HG02884 (cell line): ENCODE measurements around the gene GATD1.

Experiments used
- ATAC-seq: cut with Tn5 transposase; IDR thresholded peaks from one replicate; pipeline ENCODE4 v1.9.1; 2021; ENCODE audit warnings: mild to moderate bottlenecking, moderate library complexity; ENCODE audit not compliant: unreplicated experiment

The GATD1 gene

DNA sequence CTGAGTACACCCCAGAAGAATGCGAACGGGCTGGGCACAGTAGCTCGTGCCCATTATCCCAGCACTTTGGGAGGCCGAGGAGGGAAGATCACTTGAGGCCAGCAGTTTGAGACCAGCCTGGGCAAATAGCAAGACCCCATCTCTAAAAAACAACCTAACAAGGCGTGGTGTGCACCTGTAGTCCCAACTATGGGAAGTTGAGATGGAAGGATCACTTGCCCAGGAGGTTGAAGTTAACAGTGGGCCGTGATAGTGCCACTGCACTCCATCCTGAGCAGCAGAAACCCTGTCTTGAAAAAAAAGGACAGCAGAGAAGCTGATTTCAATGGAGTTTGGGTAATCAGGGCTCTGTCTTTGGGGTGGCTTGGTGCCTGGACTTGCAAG is 35.8 kb upstream of the GATD1 start:
- no peak for ATAC-seq

DNA sequence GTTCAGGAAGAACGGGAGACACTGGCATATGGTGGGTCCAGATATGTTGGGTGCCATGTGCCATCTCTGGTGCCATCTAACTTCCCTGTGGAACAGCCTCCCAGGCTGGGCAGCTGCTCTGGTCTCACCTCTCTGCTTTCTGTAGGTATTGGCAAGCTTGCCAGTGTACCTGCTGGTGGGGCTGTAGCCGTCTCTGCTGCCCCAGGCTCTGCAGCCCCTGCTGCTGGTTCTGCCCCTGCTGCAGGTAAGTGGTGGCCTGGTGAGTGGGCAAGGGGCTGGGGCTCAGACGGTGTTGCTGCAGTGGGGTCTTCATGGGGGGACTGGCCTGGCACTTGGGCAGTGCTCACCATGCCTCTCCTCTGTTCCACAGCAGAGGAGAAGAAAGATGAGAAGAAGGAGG is 35.1 kb upstream of the GATD1 start:
- no peak for ATAC-seq

DNA sequence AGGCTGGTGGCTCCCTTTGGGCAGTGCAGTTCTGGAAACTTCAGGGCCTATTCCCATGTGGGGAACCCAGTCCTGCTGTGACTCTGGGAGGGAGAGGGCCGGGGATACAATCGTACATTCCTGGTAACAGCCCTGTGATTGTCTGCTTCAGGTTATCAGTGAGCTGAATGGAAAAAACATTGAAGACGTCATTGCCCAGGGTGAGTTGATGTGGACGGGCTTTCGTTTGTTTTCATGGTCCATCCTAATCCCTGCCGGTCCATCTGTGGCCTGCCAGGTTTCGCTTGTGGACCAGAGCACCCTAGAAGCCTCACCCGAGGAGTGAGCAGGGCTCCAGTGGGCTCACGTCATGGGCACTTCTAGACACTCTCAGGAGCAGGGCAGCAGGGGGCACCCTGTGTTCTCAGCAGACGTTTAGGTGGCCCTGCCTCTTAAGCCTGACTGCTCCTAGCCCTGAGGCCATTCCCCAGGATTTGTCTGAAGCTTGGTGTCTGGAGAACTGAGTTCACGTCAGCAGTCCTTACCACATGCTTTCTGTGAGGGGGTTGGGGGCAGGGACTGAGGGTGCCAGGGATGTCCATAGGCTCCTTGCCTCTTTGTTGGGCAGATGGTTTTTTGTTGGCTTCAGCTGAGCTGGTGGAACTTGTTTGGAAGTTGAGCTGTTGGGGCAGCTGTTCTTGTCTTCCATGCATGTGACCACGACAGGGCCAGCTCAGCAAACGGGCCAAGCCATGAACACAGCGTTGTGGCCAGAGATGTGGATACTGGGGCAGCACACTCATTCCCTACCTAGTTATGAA is 34.4 kb upstream of the GATD1 start:
- ATAC-seq, result no peak

DNA sequence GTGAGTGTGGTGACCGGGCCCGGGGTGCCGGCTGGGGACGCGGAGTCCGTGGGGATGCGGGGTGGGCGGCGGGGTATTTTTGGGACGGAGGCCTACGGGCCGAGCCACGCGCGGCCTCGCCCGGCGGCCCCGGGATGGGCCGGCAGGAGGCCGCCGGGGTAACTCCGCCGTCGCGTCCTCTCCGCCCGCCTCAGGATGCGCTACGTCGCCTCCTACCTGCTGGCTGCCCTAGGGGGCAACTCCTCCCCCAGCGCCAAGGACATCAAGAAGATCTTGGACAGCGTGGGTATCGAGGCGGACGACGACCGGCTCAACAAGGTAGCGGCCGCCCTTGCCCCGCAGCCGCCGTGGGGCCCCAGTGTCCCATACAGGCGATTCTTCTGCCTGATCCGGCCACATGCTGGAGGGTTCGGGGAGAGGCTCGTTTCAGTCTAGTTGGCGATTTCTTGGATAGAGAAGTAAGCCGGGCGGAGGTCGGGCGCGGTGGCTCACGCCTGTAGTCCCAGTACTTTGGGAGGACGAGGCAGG is 32.8 kb upstream of the GATD1 start:
- peak; percentile 8 for ATAC-seq

DNA sequence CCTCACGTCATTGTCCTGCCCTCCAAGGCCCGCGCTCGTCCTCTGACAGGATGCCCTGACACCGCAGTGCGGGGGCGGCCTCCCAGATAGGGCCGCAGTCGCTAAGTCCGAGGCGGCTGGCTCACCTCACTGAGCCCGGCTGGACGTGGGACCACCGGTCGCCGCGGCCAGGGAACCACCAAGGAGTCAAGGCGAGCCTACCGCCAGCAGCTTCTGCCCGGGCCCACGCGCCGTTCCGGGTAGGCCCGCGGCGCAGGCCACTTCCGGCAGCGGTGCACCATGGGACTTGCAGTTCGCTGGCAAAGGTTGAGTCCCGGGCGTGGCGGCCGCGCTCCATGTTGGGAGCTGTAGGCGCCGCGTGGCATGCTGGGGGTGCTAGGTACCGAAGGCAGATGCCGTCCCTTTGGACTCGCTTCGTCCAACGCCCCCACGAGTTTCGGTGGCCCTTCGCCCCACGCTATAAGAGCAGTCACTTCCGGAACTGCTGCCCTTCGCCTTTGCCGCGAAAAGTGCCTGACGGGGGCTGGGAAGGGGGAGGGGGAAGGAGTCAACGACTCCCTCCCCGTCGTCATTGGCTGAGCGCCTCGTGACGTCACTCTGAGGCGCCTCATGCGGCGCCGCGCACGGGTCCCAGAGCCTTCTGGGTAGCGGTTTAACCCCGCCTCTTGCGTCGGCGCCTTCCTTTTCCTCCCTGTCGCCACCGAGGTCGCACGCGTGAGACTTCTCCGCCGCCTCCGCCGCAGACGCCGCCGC is 32.2 kb upstream of the GATD1 start, which contains the start of gene RPLP2:
Gene RPLP2, plus strand, starts transcription at position 681 of the 753 bp plus-strand sequence. CDS start 268 bp downstream, outside the sequence.
- peak; percentile 59 for ATAC-seq

DNA sequence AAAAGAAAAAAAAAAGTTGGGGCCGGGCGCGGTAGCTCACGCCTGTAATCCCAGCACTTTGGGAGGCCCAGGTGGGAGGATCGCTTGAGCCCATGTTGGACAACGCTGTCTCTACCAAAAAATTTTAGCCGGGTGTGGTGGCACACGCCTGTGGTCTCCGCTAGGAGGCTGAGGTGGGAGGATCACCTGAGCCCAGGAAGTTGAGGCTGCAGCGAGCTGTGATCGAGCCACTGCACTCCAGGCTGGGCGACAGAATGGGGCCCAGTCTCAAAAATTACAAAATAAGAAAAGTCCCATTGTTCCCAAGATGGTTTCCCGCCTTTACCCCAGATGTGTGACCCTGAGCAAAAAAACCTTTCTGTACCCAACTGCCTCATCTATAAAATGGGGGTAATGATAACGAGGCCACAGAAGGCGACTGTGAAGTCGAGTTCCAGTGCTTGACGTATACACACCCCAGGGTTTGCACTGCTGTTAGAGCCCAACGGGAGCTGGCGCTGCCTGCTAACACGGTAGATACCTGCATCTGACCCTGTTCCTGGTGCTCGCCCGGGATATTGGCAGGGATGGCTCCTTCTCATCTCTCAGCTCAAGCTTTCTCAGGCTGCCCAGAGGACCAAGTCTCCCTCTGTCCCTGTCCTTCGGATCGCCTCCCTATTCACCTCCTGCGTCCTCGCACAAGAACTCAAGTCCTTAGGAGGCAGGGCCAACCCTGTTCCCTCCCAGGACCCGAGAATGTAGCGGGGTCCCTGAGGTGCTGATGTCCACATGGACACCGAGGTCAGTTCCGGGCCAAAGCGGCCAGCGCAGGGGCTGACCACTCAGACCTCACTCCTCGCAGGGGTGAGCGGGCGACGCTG is 31.4 kb upstream of the GATD1 start:
- ATAC-seq, result no peak

DNA sequence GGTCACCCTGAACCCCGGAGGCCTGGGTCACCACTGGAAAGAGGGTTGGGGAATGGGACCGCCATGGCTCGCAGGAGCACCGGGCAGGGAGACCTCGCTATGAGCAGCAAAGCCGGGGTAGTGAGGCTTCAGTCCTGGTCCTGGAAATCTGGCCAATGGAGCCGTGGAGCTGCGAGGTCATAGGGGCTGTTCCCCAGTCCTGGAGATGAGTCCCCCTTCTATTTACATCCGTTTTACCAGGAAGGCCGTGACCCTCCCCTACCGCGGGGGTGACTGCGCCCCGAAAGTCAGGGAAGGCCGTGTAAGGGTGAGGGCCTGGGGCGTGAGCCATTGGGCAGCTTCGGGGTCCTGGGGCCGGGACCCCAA is 27.3 kb upstream of the GATD1 start:
- no peak for ATAC-seq

DNA sequence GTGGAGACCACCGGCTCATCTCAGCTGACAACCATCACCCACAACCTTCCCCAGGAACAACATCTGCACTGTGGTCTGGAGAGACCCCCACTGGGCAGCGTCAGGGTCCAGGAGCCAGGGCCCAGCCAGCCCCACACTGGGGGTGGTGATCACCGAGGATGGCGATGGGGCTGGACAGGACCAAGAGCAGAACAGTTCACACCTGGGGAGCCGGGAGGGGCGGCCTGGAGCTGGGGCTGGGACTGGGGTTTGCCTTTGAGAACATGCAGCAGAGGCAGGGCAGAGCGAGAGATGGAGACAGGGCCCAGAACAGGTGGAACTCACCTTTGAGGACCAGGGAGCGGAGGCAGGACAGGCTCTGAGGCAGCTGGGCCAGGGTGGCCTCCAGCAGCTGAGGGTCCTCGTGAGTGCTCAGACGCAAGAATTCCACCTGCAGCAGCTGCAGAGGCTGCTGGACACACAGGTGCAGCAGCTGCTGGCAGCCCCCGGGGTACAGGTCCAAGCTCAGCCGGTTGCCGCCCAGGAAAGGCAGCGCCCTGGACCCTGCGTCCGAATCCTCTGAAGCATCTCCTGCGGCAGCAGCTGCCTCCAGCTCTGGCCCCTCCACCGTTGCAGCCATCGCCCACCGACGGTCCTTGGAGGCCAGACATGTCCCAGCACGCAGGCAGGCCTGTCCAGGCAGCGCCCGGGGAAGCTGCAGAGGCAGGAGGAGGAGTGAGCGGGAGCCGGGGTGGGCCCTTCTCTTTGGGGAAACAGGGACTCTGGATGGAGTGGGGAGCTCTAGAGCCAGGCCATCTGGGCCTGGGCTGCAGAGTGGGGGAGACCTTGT is 26.7 kb upstream of the GATD1 start:
- no peak for ATAC-seq

DNA sequence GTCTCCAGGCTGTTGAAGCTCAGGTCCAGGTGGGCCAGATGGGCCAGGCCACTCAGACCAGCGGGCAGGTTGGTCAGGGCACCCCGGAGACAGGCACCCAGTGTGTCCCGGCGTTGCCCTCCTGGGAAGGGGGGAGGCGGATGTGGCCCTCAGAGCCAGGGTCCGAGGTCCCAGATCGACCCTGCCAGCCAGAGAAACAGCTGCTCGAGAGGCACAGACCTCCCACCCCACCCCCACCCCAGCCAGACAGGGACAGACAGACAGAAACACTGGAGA is 26.1 kb upstream of the GATD1 start:
- no peak for ATAC-seq

DNA sequence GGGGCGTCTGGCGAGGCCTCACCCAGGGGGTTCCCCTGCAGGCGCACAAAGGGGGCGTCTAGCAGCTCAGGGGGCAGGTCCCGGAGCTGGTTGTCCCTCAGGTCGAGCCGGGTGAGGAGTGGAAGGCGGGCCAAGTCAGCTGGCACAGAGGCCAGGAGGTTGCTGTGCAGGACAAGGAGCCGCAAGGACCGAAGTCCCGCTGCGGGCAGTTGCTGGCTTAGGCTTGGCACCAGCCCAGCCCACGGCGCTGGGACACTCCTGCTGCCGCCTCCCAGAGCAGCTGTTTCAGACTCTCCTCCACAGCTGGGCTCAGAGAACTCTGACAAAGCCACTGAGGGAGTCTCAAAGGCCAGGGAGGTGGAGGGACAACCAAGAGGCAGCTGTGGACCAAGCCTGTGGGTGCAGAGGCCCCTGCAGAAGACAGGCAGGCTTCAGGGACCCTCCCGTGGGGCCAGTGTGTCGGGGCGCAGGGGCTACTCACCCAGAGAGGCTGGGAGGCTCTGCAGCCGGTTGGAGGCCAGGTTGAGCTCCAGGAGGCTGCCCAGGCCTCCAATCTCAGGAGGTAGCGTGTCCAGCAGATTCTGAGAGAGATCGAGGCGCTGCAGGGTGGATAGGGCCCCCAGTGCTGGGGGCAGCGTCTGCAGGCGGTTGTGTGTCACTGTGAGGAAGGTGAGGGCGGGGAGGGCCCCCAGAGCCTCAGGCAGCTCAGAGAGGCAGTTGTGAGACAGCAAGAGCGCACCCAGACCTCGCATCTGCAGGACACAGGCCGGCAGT is 25.6 kb upstream of the GATD1 start:
- no peak for ATAC-seq

DNA sequence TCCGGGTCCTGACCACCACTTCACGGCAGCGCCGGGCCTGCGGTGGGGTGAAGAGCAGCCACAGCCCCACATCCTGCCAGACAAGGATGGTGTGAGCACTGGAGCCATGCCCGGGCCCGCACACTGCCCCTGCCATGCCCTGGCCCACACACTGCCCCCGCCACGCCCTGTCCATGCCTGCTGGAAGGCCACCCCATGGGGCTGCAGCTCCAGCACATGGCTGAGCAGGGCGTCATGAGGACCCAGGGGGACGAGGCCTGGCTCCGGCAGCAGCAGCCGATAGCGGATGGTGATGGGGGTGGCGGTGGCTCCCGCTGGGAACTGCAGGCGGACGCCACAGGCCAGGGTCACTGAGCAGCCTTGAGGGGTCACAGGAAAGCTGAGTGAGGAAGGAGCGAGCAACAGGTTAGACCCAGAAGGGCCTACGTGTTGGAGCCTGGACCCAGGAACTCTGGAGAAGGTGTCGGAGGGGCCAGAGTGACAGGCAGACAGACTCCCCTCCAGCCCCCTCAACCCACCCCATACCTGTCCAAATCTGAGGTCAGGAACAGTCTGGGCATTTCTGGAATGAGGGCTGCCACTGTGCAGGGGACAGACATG is 24.8 kb upstream of the GATD1 start:
- ATAC-seq, result no peak

DNA sequence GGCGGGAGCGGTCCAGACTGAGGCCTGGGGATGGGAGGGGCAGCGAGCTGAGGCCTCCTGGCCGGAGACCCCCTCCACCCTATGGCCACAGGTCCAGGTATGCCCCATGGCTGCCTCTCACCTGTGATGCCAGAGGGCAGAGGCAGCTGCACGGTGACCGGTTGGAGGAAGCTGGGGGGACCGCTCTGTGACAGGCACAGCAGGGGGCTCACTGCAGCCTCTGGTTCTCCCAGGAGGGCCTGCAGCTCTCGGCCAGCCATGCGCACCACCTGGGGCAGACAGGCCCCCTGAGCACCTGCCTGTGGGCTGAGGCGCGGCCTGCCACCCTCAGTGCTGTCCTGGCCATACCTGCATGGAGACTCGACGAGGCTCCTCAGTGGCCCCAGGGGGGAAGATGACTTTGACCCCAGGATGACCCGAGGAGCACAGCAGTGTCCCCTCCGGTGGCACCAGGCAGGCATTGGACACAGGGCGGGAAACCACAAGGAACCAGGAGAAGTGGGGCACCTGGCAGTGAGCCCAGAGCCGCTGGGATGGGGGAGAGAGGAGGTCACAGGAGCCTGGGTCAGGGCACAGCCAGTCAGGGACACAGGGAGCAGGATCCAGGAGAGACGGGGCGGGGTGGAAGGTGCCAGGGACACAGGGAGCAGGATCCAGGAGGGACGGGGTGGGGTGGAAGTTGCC is 24.0 kb upstream of the GATD1 start:
- no peak for ATAC-seq

DNA sequence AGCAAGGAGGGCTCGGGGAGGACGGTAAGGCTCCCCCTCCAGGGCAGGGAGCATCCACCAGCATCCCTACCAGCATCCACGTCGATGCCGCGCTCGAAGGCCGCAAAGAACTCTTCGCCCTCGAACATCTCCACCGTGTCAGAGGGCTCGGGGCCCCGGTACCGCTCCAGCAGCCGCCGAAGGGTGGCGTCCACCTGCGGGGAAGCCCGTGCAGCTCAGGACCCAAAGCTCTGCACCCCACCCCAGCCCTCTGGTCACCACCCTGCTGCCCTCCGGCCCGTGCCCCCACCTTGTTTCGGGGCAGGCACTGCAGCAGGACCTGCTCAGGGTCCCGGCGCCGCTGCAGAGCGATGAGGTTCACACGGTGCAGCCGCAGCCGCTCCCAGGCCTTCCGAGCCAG is 23.2 kb upstream of the GATD1 start:
- ATAC-seq, result no peak

DNA sequence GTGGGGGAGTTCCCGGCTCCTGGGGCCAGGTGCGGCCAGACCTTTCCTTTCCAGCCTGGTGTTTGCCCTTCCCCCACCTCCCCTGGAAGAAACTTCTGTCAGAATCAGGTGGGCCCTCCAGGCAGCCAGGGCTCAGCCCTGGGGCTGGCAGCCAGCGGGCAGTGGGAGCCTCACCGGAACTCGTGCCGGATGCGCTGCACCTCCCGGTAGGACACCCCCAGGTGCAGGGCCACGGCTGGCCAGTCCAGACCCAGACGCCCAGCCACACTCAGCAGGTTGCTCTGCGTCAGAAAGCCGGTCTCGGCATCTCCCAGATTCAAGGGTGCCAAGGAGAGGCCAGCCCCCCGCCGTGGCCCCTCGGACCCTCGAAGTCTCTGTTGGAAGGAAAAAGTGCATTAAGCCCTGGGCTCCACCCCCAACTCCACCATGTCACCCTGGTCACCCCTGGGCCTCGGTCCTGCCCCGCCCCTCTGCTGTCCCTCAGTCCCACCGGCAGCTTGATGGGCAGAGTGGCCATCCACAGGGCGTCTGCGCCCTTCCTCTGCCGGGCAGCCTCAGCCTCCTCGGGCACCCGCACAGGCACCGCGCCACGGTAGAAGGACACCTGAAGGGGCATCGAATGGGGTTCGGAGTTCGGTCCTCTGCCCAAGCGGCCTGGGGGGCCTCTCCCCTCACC is 22.5 kb upstream of the GATD1 start:
- no peak for ATAC-seq

DNA sequence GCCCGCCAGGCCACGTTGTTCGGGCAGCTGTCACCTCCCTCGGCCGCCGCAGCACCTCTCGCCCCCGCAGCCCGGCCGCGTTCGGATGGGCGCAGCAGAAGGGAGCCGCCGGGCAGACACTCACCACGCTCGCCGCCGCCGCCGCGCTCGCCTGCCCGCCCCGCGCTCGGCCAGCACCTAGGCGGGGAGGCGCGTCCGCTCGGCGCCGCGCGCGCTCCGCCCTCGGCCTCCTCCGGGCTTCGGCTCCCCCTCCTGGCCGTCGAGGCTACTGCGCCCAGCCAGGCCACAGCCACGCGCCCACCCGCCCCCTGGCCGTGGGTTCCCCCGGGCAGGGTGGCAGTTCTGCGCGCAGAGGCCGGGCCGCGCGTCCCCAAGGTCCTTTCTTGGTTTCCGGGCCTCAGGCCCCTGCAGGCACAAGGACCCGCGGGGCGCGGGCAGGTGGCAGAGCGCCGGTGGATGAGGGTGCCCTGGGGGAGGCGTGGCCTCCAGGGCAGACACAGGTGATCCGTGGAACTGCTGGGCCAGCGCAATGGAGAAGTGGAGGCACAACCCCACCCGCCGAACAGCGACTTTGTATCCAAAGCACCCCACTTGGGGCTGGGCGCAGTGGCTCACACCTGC is 20.9 kb upstream of the GATD1 start, which contains the start of gene SLC25A22:
Gene SLC25A22, minus strand, starts transcription at position 189 of the 621 bp plus-strand sequence. CDS start 3,275 bp downstream, outside the sequence.
- peak; percentile 59 for ATAC-seq

DNA sequence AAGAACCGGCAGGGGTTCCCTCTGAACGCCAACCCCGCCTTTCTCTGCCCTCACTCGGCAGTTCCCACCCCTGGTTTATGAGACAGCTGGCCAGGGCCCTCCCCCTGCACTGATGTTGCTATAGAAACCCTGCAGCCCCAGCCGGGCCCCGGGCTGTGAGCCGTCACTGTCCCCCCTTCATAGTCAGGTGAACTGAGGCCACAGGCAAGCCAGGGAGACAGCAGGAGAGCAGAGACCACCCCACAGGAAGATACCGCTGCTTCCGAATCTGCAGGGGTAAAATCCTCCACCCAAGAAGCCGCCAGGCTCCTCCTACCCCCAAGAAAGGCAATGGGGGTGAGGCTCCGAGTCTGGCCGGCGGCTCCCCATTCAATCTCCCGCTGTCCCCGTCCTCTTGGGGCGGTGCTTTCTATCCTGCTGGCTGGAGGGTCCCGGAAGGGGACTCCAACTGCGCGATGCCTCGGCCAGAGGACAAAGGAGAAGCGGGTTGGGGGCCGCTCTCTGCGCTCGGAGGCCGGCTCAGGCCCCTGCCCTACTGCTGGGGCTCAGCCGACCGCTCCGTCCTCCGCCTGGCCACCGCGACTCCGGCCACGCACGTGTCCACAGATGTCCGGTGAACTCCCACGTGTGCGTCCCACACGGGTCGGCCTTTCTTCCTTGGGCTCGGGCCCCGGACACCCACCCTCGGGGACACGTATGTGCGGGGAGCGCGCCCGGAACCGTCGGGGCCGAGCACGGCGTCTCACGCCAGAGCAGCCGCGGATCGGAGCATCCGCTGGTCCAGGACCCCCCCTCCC is 20.2 kb upstream of the GATD1 start:
- ATAC-seq, result peak; percentile 36
